SIG-M5 treated with dmso at 0.1 percent for 504 hours (cell line): Measurements from ENCODE around the gene IPO13.

Experiments used
- DNase-seq: peaks from one replicate; lab custom pipeline; 2025; ENCODE audit not compliant: unreplicated experiment; lab: John Stamatoyannopoulos, UW

The IPO13 gene

GRCh38 chr1:44008259-44008658, 61.5 kb downstream of the IPO13 start:
- no peak for DNase-seq

GRCh38 chr1:44010935-44011471, 64.3 kb downstream of the IPO13 start:
- DNase-seq: no peak

GRCh38 chr1:44012404-44012803, 65.7 kb downstream of the IPO13 start:
- DNase-seq: no peak

- DNase-seq: no peak
These were observed 66.3 kb downstream of the IPO13 start for GRCh38 chr1:44012941-44013609.

GRCh38 chr1:44013949-44014348, 67.2 kb downstream of the IPO13 start:
- no peak for DNase-seq

GRCh38 chr1:44014365-44015104, 67.8 kb downstream of the IPO13 start:
- no peak for DNase-seq

GRCh38 chr1:44015206-44015605, 68.5 kb downstream of the IPO13 start:
- no peak for DNase-seq

- DNase-seq: no peak
These were observed 69.5 kb downstream of the IPO13 start for GRCh38 chr1:44016041-44016889.

- no peak for DNase-seq
These were observed 70.2 kb downstream of the IPO13 start for GRCh38 chr1:44016890-44017400.
